Osteoblast (primary cell): ENCODE data around the gene B2M. TPM values are rescaled to one million over a fixed set of nuclear protein-coding genes. Genes with fewer than 3 reads are reported as not detected.
"Not testable (repeated sequence)": the region's sequence is repeated elsewhere in the genome, so short reads cannot be mapped to it uniquely, and the experiment has no call there.

Experiments used
- DNase-seq: peaks from one replicate; pipeline ENCODE4 v3.0.0; 2011; ENCODE audit warnings: low spot score, mixed read lengths; ENCODE audit not compliant: insufficient read length; ENCODE audit errors: missing footprints
- H2AFZ ChIP-seq: 2 replicates; pipeline ENCODE4 v1.6.0; 2011; ENCODE audit warnings: mild to moderate bottlenecking, low read length
- H3K27ac ChIP-seq: 2 replicates; pipeline ENCODE4 v1.5.1; 2011; ENCODE audit warnings: mild to moderate bottlenecking, low read depth, low read length, moderate library complexity
- H3K27me3 ChIP-seq: 2 replicates; pipeline ENCODE4 v1.6.0; 2012; ENCODE audit warnings: mild to moderate bottlenecking, control low read depth, inconsistent platforms, low read length, moderate library complexity; ENCODE audit not compliant: insufficient read depth
- H3K36me3 ChIP-seq: 2 replicates; pipeline ENCODE4 v1.5.1; 2011; ENCODE audit warnings: mild to moderate bottlenecking, low read length, control low read depth, moderate library complexity; ENCODE audit not compliant: insufficient read depth
- H3K4me1 ChIP-seq: 2 replicates; pipeline ENCODE4 v1.5.1; 2011; ENCODE audit warnings: mild to moderate bottlenecking, low read length, control low read depth, moderate library complexity; ENCODE audit not compliant: insufficient read depth
- H3K4me2 ChIP-seq: 2 replicates; pipeline ENCODE4 v1.6.0; 2011; ENCODE audit warnings: mild to moderate bottlenecking, low read length; ENCODE audit not compliant: insufficient read depth
- H3K4me3 ChIP-seq: fragments of 200-600 bp; sonication (generic); 3 replicates; pipeline ENCODE4 v1.5.1; 2012; ENCODE audit warnings: mild to moderate bottlenecking, low read length, inconsistent platforms; ENCODE audit not compliant: insufficient read depth
- H3K79me2 ChIP-seq: 2 replicates; pipeline ENCODE4 v1.6.0; 2012; ENCODE audit warnings: mild to moderate bottlenecking, low read length, control low read depth, inconsistent platforms; ENCODE audit not compliant: insufficient read depth
- H3K9me3 ChIP-seq: 2 replicates; pipeline ENCODE4 v1.5.1; 2011; ENCODE audit warnings: low read depth, low read length, control low read depth
- H4K20me1 ChIP-seq: 2 replicates; pipeline ENCODE4 v1.6.0; 2012; ENCODE audit warnings: mild to moderate bottlenecking, low read length, control low read depth; ENCODE audit not compliant: insufficient read depth
- CTCF ChIP-seq: IDR thresholded peaks from 2 replicates; pipeline ENCODE4 v1.5.1; 2011; ENCODE audit warnings: mild to moderate bottlenecking, low read depth, low read length, moderate library complexity; ENCODE audit errors: extremely low read depth
- total RNA-seq: library from RNA; depleted of rRNA; stranded (reverse); fragments of >200 nt; gene quantifications from 2 replicates; pipeline ENCODE4 v1.2.3, GENCODE V29; 2012

B2M gene
- total RNA-seq, 1 donor: 4,170 TPM

- H3K9me3 ChIP-seq: no peaks in the 10 kb centered on the region
- H3K4me2 ChIP-seq: no peak overlapping the region
- H3K4me1 ChIP-seq: peaks cover 8% of the 10 kb centered on the region
- H3K36me3 ChIP-seq: peaks cover 44% of the 10 kb centered on the region
- H3K27ac ChIP-seq: no peak overlapping the region
- H2AFZ ChIP-seq: no peak overlapping the region
- no peak overlapping the region for H3K4me3 ChIP-seq
- peaks cover 34% of the 10 kb centered on the region for H4K20me1 ChIP-seq
- H3K27me3 ChIP-seq: no peaks in the 10 kb centered on the region
- DNase-seq: no peak
- peaks cover 26% of the 10 kb centered on the region for H3K79me2 ChIP-seq
- TF ChIP-seq CTCF: no peak
Observed at GRCh38 chr15:44718180-44718926, 7.0 kb downstream of the B2M start.

- no peak for DNase-seq
- peaks cover 29% of the 10 kb centered on the region for H4K20me1 ChIP-seq
- no peak overlapping the region for H2AFZ ChIP-seq
- H3K79me2 ChIP-seq: peaks cover 21% of the 10 kb centered on the region
- no peaks in the 10 kb centered on the region for H3K9me3 ChIP-seq
- H3K36me3 ChIP-seq: peaks cover 44% of the 10 kb centered on the region
- no peak for TF ChIP-seq CTCF
- no peak overlapping the region for H3K4me2 ChIP-seq
- no peak overlapping the region for H3K4me3 ChIP-seq
- H3K27ac ChIP-seq: no peak overlapping the region
- H3K4me1 ChIP-seq: peaks cover 3% of the 10 kb centered on the region
- no peaks in the 10 kb centered on the region for H3K27me3 ChIP-seq
Observed at GRCh38 chr15:44718927-44719292, 7.6 kb downstream of the B2M start.

- H3K4me3 ChIP-seq: no peak overlapping the region
- H4K20me1 ChIP-seq: peaks cover 23% of the 10 kb centered on the region
- no peaks in the 10 kb centered on the region for H3K9me3 ChIP-seq
- H3K4me1 ChIP-seq: no peaks in the 10 kb centered on the region
- DNase-seq: no peak
- H3K36me3 ChIP-seq: peaks cover 44% of the 10 kb centered on the region
- H3K27me3 ChIP-seq: no peaks in the 10 kb centered on the region
- TF ChIP-seq CTCF: no peak
- no peak overlapping the region for H3K4me2 ChIP-seq
- H3K79me2 ChIP-seq: peaks cover 15% of the 10 kb centered on the region
- no peak overlapping the region for H3K27ac ChIP-seq
- H2AFZ ChIP-seq: no peak overlapping the region
Observed at GRCh38 chr15:44719293-44719999, 8.1 kb downstream of the B2M start.

GRCh38 chr15:44720000-44720435, 8.7 kb downstream of the B2M start:
- H3K4me2 ChIP-seq, H3K4me1 ChIP-seq, DNase-seq, H3K9me3 ChIP-seq, H3K27ac ChIP-seq, H3K4me3 ChIP-seq, H3K79me2 ChIP-seq, H3K27me3 ChIP-seq, H2AFZ ChIP-seq: not testable (repeated sequence)
- peaks cover 18% of the 10 kb centered on the region for H4K20me1 ChIP-seq
- H3K36me3 ChIP-seq: peaks cover 40% of the 10 kb centered on the region
